ENCODE results near the gene ARSD. TPM values are rescaled to one million over a fixed set of nuclear protein-coding genes. Genes with fewer than 3 reads are reported as not detected.

The ARSD gene
- total RNA-seq, 4 donors from 2014 or later: 11.6 to 20.3 (median 14.9) TPM

DNA sequence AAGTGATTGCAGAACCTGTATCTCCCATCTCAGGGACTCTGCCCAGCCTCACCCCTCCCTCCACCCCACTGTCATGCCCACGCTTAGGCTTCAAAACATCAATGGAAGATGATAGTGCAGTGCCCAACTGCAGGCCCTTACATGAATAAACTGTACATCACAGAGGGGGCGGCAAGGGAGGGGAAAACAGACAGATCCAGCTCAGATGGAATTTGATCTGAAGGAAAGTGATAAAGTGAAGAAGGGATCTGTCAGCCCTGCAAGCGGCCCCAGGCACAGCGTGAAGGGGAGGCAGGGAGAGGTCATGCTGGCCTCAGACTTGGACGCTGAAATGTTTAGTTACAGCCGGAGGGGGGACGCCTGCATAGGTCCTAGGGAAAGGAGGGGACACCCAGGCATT lies 61.9 kb downstream of the ARSD start:
- Histone ChIP-seq H3K9me3 (no peaks in the 10 kb centered on the region), H3K36me3 (no peaks in the 10 kb centered on the region), H3K4me1 (no peaks in the 10 kb centered on the region), H3K27ac (replicated peaks in 1 of 4) (no peak overlapping the region), H3K27me3 (no peaks in the 10 kb centered on the region), H3K4me3 (no peak overlapping the region)
- WGBS: 75% methylated on average over 7 of the region's 7 CpGs
- intact Hi-C loops (cut with DNase I): no loop called here
- TF ChIP-seq POLR2AphosphoS5 (IDR thresholded peaks at IDR 0.05): no peak
- no peak for TF ChIP-seq EP300 (IDR thresholded peaks at IDR 0.05)
- TF ChIP-seq, protein P1, sequence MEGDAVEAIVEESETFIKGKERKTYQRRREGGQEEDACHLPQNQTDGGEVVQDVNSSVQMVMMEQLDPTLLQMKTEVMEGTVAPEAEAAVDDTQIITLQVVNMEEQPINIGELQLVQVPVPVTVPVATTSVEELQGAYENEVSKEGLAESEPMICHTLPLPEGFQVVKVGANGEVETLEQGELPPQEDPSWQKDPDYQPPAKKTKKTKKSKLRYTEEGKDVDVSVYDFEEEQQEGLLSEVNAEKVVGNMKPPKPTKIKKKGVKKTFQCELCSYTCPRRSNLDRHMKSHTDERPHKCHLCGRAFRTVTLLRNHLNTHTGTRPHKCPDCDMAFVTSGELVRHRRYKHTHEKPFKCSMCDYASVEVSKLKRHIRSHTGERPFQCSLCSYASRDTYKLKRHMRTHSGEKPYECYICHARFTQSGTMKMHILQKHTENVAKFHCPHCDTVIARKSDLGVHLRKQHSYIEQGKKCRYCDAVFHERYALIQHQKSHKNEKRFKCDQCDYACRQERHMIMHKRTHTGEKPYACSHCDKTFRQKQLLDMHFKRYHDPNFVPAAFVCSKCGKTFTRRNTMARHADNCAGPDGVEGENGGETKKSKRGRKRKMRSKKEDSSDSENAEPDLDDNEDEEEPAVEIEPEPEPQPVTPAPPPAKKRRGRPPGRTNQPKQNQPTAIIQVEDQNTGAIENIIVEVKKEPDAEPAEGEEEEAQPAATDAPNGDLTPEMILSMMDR (IDR thresholded peaks at IDR 0.05): no peak
- no peak for TF ChIP-seq POLR2A (IDR thresholded peaks at IDR 0.05; ENCODE audit: low read depth)
- no peak for DNase-seq (ENCODE audit: extremely low spot score)

DNA sequence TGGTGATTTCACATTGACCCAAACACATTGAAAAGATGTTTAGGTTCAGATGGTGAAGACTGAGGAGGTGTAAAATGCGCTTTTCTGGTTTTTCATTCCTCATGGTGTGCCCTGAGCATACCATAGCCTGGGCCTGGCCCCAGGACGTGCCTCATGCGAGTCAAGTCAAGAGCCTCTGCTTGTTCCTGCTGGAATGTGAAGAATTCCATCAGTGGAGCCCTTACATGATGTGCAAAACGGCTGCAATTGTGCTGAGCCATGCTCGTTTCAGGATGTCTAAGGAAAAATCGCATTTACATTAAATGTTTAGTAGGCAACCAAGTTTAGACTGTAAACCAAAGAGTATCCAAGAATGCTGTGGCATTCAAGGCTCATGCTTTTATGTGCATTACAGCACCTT lies 65.5 kb downstream of the ARSD start:
- no peak for DNase-seq (ENCODE audit: extremely low spot score)
- no peaks in the 10 kb centered on the region for H3K4me1 ChIP-seq
- no peak overlapping the region for H3K4me3 ChIP-seq
- intact Hi-C loops (cut with DNase I): no loop called here
- no peaks in the 10 kb centered on the region for H3K36me3 ChIP-seq
- no peaks in the 10 kb centered on the region for H3K9me3 ChIP-seq
- TF ChIP-seq, protein P1 (IDR thresholded peaks at IDR 0.05): no peak
- TF ChIP-seq POLR2AphosphoS5 (IDR thresholded peaks at IDR 0.05) (no peak), EP300 (IDR thresholded peaks at IDR 0.05) (no peak), POLR2A (IDR thresholded peaks at IDR 0.05; ENCODE audit: low read depth) (no peak)
- 71% methylated on average over 6 of the region's 6 CpGs for WGBS
- H3K27me3 ChIP-seq: no peaks in the 10 kb centered on the region
- H3K27ac ChIP-seq (replicated peaks in 1 of 4): no peak overlapping the region

GRCh38 chrX:2862404-2862803 lies 66.7 kb downstream of the ARSD start:
- Histone ChIP-seq H3K4me1 (no peaks in the 10 kb centered on the region), H3K36me3 (no peaks in the 10 kb centered on the region), H3K4me3 (no peak overlapping the region), H3K9me3 (no peaks in the 10 kb centered on the region), H3K27me3 (no peaks in the 10 kb centered on the region), H3K27ac (replicated peaks in 1 of 4) (no peak overlapping the region)
- no peak for DNase-seq (ENCODE audit: extremely low spot score)
- WGBS: 73% methylated on average over 9 of the region's 9 CpGs
- no peak for TF ChIP-seq POLR2A (IDR thresholded peaks at IDR 0.05; ENCODE audit: low read depth)
- TF ChIP-seq POLR2AphosphoS5 (IDR thresholded peaks at IDR 0.05): no peak
- TF ChIP-seq EP300 (IDR thresholded peaks at IDR 0.05): no peak
- TF ChIP-seq, protein P1 (IDR thresholded peaks at IDR 0.05): no peak
- intact Hi-C loops (cut with DNase I): no loop called here

GRCh38 chrX:2859197-2859797 lies 69.8 kb downstream of the ARSD start:
- Histone ChIP-seq H3K27ac (replicated peaks in 1 of 4) (no peak overlapping the region), H3K4me3 (no peak overlapping the region), H3K4me1 (no peaks in the 10 kb centered on the region), H3K9me3 (no peaks in the 10 kb centered on the region), H3K36me3 (no peaks in the 10 kb centered on the region), H3K27me3 (no peaks in the 10 kb centered on the region)
- no peak for DNase-seq (ENCODE audit: extremely low spot score)
- TF ChIP-seq POLR2AphosphoS5 (IDR thresholded peaks at IDR 0.05) (no peak), EP300 (IDR thresholded peaks at IDR 0.05) (no peak), POLR2A (IDR thresholded peaks at IDR 0.05; ENCODE audit: low read depth) (no peak)
- TF ChIP-seq, protein P1 (IDR thresholded peaks at IDR 0.05): no peak
- WGBS: 93% methylated on average over 1 of the region's 1 CpG
- intact Hi-C loops (cut with DNase I): no loop called here

DNA sequence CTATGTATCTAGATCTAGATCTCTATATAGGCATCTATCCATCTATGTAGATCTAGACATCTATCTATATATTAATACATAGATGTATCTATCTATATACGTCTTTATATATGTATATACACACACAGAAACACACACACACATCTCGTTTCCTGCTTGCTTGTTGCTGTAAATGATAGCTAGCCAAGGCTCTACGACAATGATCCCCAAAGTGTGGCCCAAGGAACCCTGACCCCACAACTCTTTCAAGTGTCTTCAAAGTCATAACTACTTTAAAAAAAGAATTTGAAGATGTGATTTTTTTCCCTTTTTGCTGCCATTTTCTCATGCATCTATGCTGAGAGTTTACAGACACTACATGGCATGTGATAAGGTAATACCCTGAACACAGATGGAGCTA lies 71.6 kb downstream of the ARSD start:
- 86% methylated on average over 3 of the region's 3 CpGs for WGBS
- H3K36me3 ChIP-seq: no peaks in the 10 kb centered on the region
- no peak overlapping the region for H3K27ac ChIP-seq (replicated peaks in 1 of 4)
- no peak for TF ChIP-seq POLR2A (IDR thresholded peaks at IDR 0.05; ENCODE audit: low read depth)
- TF ChIP-seq, protein P1 (IDR thresholded peaks at IDR 0.05): no peak
- no peak for TF ChIP-seq EP300 (IDR thresholded peaks at IDR 0.05)
- no peak for TF ChIP-seq POLR2AphosphoS5 (IDR thresholded peaks at IDR 0.05)
- no peaks in the 10 kb centered on the region for H3K4me1 ChIP-seq
- H3K27me3 ChIP-seq: no peaks in the 10 kb centered on the region
- intact Hi-C loops (cut with DNase I): no loop called here
- H3K9me3 ChIP-seq: no peaks in the 10 kb centered on the region
- no peak overlapping the region for H3K4me3 ChIP-seq
- no peak for DNase-seq (ENCODE audit: extremely low spot score)
